ENCODE measurements around the gene CIAO1. TPM values are rescaled to one million over a fixed set of nuclear protein-coding genes. Genes with fewer than 3 reads are reported as not detected.
A peak's percentile ranks its signal among the peaks of the same experiment; 100 is the strongest.

The CIAO1 gene
- total RNA-seq, 4 donors from 2014 or later: 73.5 to 102 (median 95.6) TPM

DNA sequence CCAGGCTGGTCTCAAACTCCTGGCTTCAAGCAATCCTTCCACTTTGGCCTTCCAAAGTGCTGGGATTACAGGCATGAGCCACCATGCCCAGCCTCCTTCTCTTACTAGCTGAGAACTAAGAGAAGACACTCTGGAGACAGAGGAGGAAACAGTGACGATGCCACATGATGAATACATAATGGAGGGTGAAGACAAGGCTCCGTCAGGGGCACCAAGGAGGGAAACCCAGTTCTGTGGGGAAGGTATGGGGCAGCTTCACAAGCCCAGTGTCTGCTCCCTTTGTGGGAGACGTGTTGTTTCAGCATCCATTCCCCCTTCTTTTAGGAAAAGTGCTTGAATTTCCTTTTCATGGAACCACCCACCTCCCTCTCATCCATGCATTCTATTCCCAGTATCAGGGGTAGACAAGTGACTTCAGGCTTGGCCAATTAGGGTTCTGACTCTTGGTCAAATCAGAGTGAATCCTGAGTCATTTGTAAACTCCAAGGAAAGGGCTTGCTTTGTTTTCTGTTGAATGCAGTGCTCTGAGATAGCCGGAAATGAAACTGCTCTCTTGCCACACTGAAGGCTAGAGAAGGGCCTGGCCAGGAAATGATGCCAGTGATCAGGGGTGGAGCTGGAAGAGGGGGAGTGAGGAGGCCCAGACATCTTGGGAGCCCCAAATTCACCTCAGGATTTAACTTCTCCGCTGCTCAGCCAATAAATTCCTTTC, 24.0 kb upstream of the CIAO1 start:
- DNase-seq (no peak), ATAC-seq (no peak)
- TF ChIP-seq, protein P1, sequence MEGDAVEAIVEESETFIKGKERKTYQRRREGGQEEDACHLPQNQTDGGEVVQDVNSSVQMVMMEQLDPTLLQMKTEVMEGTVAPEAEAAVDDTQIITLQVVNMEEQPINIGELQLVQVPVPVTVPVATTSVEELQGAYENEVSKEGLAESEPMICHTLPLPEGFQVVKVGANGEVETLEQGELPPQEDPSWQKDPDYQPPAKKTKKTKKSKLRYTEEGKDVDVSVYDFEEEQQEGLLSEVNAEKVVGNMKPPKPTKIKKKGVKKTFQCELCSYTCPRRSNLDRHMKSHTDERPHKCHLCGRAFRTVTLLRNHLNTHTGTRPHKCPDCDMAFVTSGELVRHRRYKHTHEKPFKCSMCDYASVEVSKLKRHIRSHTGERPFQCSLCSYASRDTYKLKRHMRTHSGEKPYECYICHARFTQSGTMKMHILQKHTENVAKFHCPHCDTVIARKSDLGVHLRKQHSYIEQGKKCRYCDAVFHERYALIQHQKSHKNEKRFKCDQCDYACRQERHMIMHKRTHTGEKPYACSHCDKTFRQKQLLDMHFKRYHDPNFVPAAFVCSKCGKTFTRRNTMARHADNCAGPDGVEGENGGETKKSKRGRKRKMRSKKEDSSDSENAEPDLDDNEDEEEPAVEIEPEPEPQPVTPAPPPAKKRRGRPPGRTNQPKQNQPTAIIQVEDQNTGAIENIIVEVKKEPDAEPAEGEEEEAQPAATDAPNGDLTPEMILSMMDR (IDR thresholded peaks at IDR 0.05 in 4 of 5, conservative IDR thresholded peaks at IDR 0.05 in 1 of 5): no peak
- TF ChIP-seq POLR2A (IDR thresholded peaks at IDR 0.05): no peak
- Histone ChIP-seq H3K4me1 (peaks cover 70 to 78% of the 10 kb centered on the region in 2 donors), H3K27ac (peak overlapping the region; percentile 72 to 86 (median 78)), H3K4me3 (no peak overlapping the region), H3K9me3 (no peaks in the 10 kb centered on the region), H3K27me3 (no peaks in the 10 kb centered on the region), H3K36me3 (no peaks in the 10 kb centered on the region)
- intact Hi-C loops (cut with DNase I; ENCODE audit: low total_unique reads): loop anchor here (2.0 kb wide), 2 partner anchors 23 to 35 kb away; no protein-coding TSS in a partner anchor
- in situ Hi-C loops (cut with MboI; ENCODE audit: low sequenced_read_pairs in 4 of 4): no loop called here

DNA sequence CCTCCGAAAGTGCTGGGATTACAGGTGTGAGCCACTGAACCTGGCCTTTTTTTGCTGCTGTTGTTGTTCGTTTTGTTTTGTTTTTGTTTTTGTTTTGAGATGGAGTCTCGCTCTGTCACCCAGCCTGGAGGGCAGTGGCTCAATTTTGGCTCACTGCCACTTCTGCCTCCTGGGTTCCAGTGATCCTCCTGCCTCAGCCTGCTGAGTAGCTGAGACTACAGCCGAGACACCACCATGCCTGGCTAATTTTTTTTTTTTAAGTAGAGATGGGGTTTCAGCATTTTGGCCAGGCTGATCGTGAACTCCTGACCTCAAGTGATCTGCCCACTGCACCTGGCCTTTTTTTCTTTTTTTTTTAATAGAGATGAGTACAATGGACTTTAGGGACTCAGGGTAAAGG, 22.2 kb upstream of the CIAO1 start:
- no peak overlapping the region for H3K27ac ChIP-seq
- no peak overlapping the region for H3K4me3 ChIP-seq
- H3K27me3 ChIP-seq: no peaks in the 10 kb centered on the region
- ATAC-seq (no peak), DNase-seq (no peak)
- H3K36me3 ChIP-seq: no peaks in the 10 kb centered on the region
- H3K4me1 ChIP-seq: peaks cover 67 to 81% of the 10 kb centered on the region in 2 donors
- TF ChIP-seq POLR2A (IDR thresholded peaks at IDR 0.05): no peak
- TF ChIP-seq, protein P1 (IDR thresholded peaks at IDR 0.05 in 4 of 5, conservative IDR thresholded peaks at IDR 0.05 in 1 of 5): no peak
- intact Hi-C loops (cut with DNase I; ENCODE audit: low total_unique reads): no loop called here
- no peaks in the 10 kb centered on the region for H3K9me3 ChIP-seq
- in situ Hi-C loops (cut with MboI; ENCODE audit: low sequenced_read_pairs in 4 of 4): no loop called here

DNA sequence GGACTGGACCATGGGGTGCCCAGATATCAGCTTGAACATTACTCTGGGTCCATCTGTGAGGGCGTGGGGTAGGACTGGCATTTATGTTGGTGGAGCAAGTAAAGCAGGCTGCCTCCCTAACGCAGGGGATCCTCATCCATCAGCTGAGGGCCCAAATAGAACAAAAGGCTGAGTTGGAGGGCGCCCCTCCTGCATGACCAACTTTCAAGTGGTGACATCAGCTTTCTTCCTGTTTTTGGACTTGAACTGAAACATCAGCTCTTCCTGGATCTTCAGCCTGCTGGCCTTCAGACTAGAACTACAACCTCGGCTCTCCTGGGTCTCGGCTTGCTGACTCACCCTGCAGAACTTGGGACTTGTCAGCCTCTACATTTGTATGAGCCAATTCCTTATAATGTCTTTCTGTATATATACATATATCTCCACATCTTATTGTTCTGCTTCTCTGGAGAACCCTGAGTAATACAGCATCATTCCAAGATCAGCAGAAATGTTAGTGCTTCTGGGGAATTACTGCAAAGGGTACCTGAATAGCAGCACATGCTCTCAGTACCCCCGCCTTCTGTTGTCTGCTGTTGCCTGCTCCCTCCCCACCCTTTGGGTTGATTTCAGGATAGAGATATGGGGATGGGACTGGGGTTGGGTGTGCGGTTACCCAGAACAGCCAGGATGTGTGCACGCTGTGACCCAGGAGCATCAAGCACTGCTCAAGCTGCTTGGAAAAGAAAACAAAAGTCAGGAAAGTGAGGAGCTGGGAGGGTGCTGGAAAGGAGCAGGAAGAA, 20.2 kb upstream of the CIAO1 start:
- no peak for DNase-seq
- Histone ChIP-seq H3K4me3 (no peak overlapping the region), H3K36me3 (no peaks in the 10 kb centered on the region), H3K27ac (peak overlapping the region in 3 of 4 donors; percentile 39 to 70 (median 64)), H3K9me3 (no peaks in the 10 kb centered on the region), H3K27me3 (no peaks in the 10 kb centered on the region), H3K4me1 (peaks cover 63 to 77% of the 10 kb centered on the region in 2 donors)
- in situ Hi-C loops (cut with MboI; ENCODE audit: low sequenced_read_pairs in 4 of 4) (no loop called here), intact Hi-C loops (cut with DNase I; ENCODE audit: low total_unique reads) (loop anchor here (5.0 kb wide), 1 partner anchor 253 kb away; the partner anchor contains the start of gene ANKRD36C)
- TF ChIP-seq, protein P1 (IDR thresholded peaks at IDR 0.05 in 4 of 5, conservative IDR thresholded peaks at IDR 0.05 in 1 of 5): no peak
- TF ChIP-seq POLR2A (IDR thresholded peaks at IDR 0.05): no peak
- ATAC-seq: no peak

DNA sequence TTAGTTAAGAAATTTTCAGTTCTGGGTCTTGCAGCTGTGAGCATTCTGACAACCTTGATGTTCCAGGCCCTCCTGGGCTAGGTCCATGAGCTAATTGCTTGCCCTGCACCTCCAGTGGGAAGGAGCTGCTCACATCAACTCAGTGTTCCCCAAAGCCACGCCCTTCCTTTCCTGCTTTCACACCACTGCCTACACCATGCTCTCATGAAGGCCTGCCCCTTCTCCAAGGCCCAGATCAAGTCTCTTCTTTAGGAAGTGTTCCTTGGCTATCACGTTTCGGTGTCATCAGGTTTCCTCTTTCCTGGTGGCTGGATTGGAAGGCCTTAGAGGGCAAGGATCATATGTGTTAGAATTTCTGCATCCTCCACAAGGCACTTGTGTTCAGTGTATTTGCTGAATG, 19.0 kb upstream of the CIAO1 start:
- intact Hi-C loops (cut with DNase I; ENCODE audit: low total_unique reads) (loop anchor here (5.0 kb wide), 1 partner anchor 255 kb away; the partner anchor contains the start of gene ANKRD36C), in situ Hi-C loops (cut with MboI; ENCODE audit: low sequenced_read_pairs in 4 of 4) (no loop called here)
- H3K4me1 ChIP-seq: peaks cover 59 to 76% of the 10 kb centered on the region in 2 donors
- H3K36me3 ChIP-seq: no peaks in the 10 kb centered on the region
- ATAC-seq: peak; percentile 2 to 70
- no peak overlapping the region for H3K4me3 ChIP-seq
- DNase-seq: peak; percentile 54 to 65
- H3K9me3 ChIP-seq: no peaks in the 10 kb centered on the region
- no peak for TF ChIP-seq POLR2A (IDR thresholded peaks at IDR 0.05)
- TF ChIP-seq, protein P1 (IDR thresholded peaks at IDR 0.05 in 4 of 5, conservative IDR thresholded peaks at IDR 0.05 in 1 of 5): no peak
- no peaks in the 10 kb centered on the region for H3K27me3 ChIP-seq
- peak overlapping the region; percentile 39 to 70 (median 52) for H3K27ac ChIP-seq
